ENCODE measurements around the gene HTT.

HTT gene

GRCh38 chr4:3223956-3224748 is 149.7 kb downstream of the HTT start:
- DNase-seq: peak in 1 of 2 donors; percentile 28

- no peak for DNase-seq
Observed at GRCh38 chr4:3225071-3225850, 150.8 kb downstream of the HTT start.

- peak in 1 of 2 donors; percentile 58 for DNase-seq
Observed at GRCh38 chr4:3225936-3226335, 151.5 kb downstream of the HTT start.

GRCh38 chr4:3226467-3226866 is 152.0 kb downstream of the HTT start:
- peak; percentile 25 to 62 for DNase-seq

GRCh38 chr4:3226944-3227343 is 152.5 kb downstream of the HTT start:
- DNase-seq: no peak

GRCh38 chr4:3227878-3228675 is 153.6 kb downstream of the HTT start:
- no peak for DNase-seq

- DNase-seq: no peak
Observed at GRCh38 chr4:3228881-3229280, 154.4 kb downstream of the HTT start.

- DNase-seq: no peak
Observed at GRCh38 chr4:3229328-3229727, 154.8 kb downstream of the HTT start.

GRCh38 chr4:3229964-3230363 is 155.5 kb downstream of the HTT start:
- no peak for DNase-seq

- no peak for DNase-seq
Observed at GRCh38 chr4:3231471-3231870, 157.0 kb downstream of the HTT start.

GRCh38 chr4:3232001-3232400 is 157.5 kb downstream of the HTT start:
- DNase-seq: no peak

- no peak for DNase-seq
Observed at GRCh38 chr4:3232871-3233271, 158.4 kb downstream of the HTT start.

GRCh38 chr4:3233391-3234071 is 159.1 kb downstream of the HTT start:
- DNase-seq: no peak

GRCh38 chr4:3234171-3235029 is 159.9 kb downstream of the HTT start:
- DNase-seq: no peak

- DNase-seq: no peak
Observed at GRCh38 chr4:3235030-3235345, 160.5 kb downstream of the HTT start.

- no peak for DNase-seq
Observed at GRCh38 chr4:3235581-3235980, 161.1 kb downstream of the HTT start.

GRCh38 chr4:3236326-3236878 is 161.9 kb downstream of the HTT start:
- DNase-seq: no peak

GRCh38 chr4:3237266-3237665 is 162.8 kb downstream of the HTT start:
- DNase-seq: no peak

GRCh38 chr4:3237712-3238560 is 163.5 kb downstream of the HTT start:
- no peak for DNase-seq

GRCh38 chr4:3238721-3239120 is 164.2 kb downstream of the HTT start:
- no peak for DNase-seq

GRCh38 chr4:3239303-3239702 is 164.8 kb downstream of the HTT start:
- DNase-seq: no peak

All from CD4-positive, alpha-beta T cell treated with Interferon alpha-2 for 1 hour (primary cell).